ENCODE data around the gene PTPRM.

GRCh38 chr18:7977897-7978296 is 410.8 kb downstream of the PTPRM start:
- TF ChIP-seq POLR2AphosphoS5 (IDR thresholded peaks at IDR 0.05), result no peak
- no peak for TF ChIP-seq POLR2A (IDR thresholded peaks at IDR 0.05)
- no peak for TF ChIP-seq CTCF (IDR thresholded peaks at IDR 0.05)
- no peak for TF ChIP-seq EP300 (IDR thresholded peaks at IDR 0.05)

Data from sigmoid colon (tissue), 4 donors.